Right kidney (tissue), 1 donor: ENCODE results near the gene CDSN.

Experiments used
- DNase-seq: peaks from one replicate; pipeline ENCODE4 v3.0.0-alpha.2; 2016

The CDSN gene

GRCh38 chr6:31115941-31116560 is 4.2 kb downstream of the CDSN start:
- DNase-seq, result no peak

DNA sequence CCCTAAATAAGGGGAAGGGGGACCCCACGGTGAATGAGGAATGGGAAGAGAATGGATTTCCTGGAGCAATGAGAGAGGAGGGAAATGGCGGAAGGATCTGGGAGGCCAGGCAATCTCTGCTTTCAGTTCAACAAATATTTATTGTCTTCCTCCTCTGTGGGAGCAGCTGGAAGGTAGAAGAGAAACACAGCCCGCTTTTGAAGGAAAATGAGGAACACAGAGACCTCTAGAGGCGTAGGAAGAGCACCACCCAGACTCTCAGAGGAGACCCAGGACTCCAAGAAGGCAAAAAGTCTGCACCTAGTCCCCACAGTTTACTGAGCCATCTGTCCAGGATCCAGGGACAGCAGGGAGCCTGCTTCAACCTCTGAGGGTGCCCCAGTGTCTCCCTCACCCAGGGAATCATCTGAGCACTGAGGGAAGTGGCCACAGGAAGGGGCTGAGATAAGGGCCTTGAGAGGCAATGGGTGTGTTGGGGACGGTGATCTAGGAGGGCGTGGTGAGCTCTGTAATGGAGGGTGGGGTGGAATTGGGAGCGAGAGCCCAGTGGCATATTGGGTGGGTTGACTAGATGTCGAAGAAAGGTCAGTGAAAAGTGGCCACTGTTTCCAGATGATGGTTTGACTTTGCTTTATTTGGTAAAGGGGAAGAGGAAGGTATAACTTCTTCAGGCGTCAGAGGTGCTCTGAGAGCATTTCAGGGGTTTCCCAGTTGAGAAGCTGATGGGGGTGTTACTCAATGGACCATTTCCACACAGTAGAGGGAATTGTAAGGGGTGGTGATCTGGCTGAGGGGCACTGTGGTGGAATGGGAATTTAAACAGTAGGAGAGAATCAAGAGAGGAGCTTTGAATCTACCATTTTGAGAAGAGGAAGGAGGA is 5.0 kb downstream of the CDSN start:
- no peak for DNase-seq

- no peak for DNase-seq
These were observed 5.7 kb downstream of the CDSN start, which contains the start of gene PSORS1C1 for GRCh38 chr6:31114541-31114878. Gene PSORS1C1 (plus strand): TSS chr6:31114800. CDS start chr6:31129633, 14,833 bp downstream.

- DNase-seq, result no peak
These were observed 6.2 kb downstream of the CDSN start for GRCh38 chr6:31113861-31114540.

DNA sequence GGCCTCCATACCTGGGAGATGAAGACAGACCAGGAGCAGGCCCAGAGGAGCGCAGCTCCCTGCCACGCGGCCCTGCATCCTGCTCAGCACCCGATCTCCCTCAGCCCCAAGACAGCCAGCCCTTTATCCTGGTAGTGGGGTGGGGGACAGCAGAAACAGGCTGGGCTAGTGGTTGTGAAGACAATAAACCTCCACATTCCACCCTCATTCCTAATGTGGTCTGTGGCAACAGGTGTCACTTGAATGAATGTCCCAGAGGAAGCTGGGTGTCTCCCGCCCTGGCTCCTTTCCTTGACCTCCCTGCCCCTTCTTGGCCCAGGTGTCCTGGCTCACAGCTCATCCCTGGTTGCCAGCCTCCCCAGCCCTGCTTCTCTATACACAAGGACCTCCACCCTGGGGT is 7.8 kb downstream of the CDSN start, which contains the start of gene C6orf15:
Gene C6orf15, minus strand, starts transcription at position 98 of the 400 bp plus-strand sequence. Its CDS starts 20 bp downstream, at position 78.
- DNase-seq, result no peak

DNA sequence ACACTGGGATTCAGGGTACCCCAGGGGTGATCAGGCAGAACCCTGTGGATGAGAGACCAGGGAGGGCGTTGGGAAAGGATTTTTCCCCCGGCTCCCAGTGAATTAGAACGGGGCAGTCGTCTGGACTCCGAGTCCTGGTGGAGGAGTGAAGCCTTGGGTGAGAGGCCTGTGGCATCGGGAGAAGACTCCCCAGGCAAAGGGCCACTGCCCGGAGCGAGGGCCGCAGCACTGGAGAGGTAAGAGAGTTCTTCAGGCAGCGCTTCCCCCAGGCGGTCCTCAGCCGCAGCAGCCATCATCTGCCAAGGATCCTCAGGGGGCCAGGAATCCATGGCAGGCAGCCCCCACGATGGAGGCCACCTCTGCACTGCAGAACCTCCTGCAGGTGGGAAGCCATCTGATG is 8.5 kb downstream of the CDSN start:
- DNase-seq, result no peak

- no peak for DNase-seq
These were observed 9.2 kb downstream of the CDSN start for GRCh38 chr6:31110825-31111582.

- no peak for DNase-seq
These were observed 13.2 kb downstream of the CDSN start for GRCh38 chr6:31107052-31107451.

- DNase-seq, result no peak
These were observed 17.1 kb downstream of the CDSN start for GRCh38 chr6:31103136-31103535.

DNA sequence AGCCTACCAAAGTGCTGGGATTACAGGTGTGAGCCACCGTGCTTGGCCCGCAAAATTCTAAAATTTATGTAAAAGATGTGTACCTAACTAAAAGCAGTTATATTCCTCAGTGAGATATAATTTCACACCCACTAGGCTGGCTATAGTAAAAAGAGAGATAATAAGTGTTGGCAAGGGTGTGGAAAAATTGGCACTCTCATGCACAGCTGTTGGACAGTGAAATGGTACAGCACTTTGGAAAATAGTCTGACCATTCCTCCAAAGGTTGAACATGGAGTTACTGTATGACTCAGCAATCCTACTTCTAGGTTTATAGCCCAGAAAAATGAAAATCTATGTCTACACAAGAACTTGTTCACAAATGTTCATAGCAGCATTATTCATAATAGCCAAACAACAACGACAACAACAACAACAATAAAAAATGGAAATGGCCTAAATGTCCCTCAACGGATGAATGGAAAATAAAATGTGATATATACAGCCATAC is 21.8 kb downstream of the CDSN start:
- DNase-seq, result no peak

GRCh38 chr6:31096656-31097055 is 23.6 kb downstream of the CDSN start:
- DNase-seq, result no peak

DNA sequence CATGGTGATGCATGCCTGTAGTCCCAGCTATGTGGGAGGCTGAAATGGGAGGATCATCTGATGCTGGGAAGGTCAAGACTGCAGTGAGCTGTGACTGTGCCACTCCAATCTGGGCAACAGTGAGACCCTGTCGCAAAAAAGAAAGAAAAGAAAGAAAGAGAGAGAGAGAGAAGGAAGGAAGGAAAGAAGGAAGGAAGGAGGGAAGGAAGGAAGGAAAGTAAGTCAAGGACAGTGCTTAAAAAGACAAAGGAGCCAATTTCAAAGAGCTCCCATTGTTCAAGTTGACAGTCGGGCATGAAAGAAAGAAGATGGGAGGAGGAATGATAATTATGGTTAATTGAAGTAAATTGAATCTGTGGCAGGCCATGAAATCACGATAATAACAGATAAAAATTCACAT is 24.0 kb downstream of the CDSN start:
- no peak for DNase-seq

DNA sequence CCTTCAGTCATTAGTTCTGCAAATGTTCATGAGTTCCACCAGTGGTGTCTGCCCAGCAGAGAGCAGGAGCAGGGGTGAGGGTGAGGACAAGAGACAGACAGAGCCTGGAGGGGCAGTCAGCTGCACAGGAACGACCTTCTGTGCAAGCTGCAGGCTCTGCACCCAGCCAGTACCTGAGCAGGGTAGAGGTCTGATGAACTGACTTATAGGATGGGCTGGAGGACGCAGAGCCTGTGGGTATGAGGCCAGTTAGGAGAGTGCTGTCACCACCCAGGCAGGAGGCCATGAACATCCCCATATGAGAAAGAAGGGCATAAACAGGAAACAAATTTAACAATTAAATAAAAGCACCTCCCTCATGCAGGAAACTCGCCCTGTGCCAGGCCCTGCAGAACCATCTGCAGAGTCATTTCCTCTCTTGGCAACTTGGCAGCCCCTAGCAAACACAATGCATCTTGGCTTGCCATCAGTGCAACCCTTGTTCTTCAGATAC is 25.8 kb downstream of the CDSN start:
- DNase-seq, result no peak

- DNase-seq, result no peak
These were observed 27.3 kb downstream of the CDSN start for GRCh38 chr6:31092769-31093505.

DNA sequence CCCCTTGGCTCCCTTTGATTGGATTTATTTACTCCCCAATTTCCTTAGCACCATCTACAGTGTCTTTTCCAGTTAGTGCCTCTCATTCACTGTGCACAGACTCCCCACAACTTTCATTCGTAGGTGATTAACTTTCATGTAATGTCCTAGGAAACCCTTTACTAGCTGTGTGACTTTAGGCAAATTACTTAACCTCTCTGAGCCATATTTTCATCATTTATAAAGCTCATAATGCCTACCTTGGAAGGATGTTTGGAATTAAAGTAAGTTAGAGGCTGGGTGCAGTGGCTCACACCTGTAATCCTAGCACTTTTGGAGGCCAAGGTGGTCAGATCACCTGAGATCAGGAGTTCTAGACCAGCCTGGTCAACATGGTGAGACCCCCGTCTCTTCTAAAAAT is 28.0 kb downstream of the CDSN start:
- no peak for DNase-seq

DNA sequence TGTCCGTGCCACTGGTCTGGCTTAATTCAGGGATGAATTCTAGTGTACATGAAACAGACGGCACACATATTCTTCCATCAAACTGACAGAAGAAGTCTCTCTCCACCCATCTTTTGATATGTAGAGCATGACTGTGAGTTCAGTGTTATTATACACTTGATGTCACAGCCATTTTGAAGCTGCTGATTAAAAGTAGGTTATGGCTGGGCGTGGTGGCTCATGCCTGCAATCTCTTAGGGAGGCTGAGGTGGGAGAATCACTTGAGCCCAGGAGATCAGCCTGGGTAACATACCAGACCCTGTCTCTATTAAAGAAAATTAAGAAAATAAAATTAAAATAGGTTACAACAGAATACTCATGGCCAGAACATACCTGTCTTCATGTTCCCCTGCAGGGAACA is 28.6 kb downstream of the CDSN start:
- no peak for DNase-seq

- no peak for DNase-seq
These were observed 29.3 kb downstream of the CDSN start for GRCh38 chr6:31090973-31091364.

GRCh38 chr6:31090275-31090972 is 29.8 kb downstream of the CDSN start:
- DNase-seq, result no peak

GRCh38 chr6:31087494-31088089 is 32.7 kb downstream of the CDSN start:
- DNase-seq, result peak; percentile 37

- DNase-seq, result no peak
These were observed 33.3 kb downstream of the CDSN start for GRCh38 chr6:31086788-31087440.
